Karpas-422 (cell line): ENCODE measurements around the gene SCN3B. TPM values are rescaled to one million over a fixed set of nuclear protein-coding genes. Genes with fewer than 3 reads are reported as not detected.

ENCODE experiments used
- DNase-seq: peaks from one replicate; pipeline ENCODE4 v3.0.0-alpha.2; 2015
- H2AFZ ChIP-seq: fragments of 200-600 bp; sonication (generic); 2 replicates; pipeline ENCODE4 v1.6.1; 2014; ENCODE audit warnings: antibody characterized with exemption, low read length, mixed read lengths
- H3K27ac ChIP-seq: fragments of 200-600 bp; sonication (generic); 2 replicates; pipeline ENCODE4 v1.5.1; 2014; ENCODE audit warnings: mild to moderate bottlenecking, low read length, moderate library complexity
- H3K27me3 ChIP-seq: fragments of 200-600 bp; sonication (generic); 2 replicates; pipeline ENCODE4 v1.6.1; 2014; ENCODE audit warnings: low read length, mixed read lengths
- H3K36me3 ChIP-seq: fragments of 200-600 bp; sonication (generic); 2 replicates; pipeline ENCODE4 v1.6.1; 2014; ENCODE audit warnings: low read length, mixed read lengths; ENCODE audit not compliant: insufficient read depth
- H3K4me1 ChIP-seq: fragments of 200-600 bp; sonication (generic); 2 replicates; pipeline ENCODE4 v1.6.1; 2014; ENCODE audit warnings: mild to moderate bottlenecking, low read length, mixed read lengths
- H3K4me2 ChIP-seq: fragments of 200-600 bp; sonication (generic); 2 replicates; pipeline ENCODE4 v1.6.1; 2014; ENCODE audit warnings: low read length, low read depth, mild to moderate bottlenecking; ENCODE audit not compliant: poor library complexity, severe bottlenecking
- H3K4me3 ChIP-seq: fragments of 200-600 bp; sonication (generic); 2 replicates; pipeline ENCODE4 v1.5.1; 2014; ENCODE audit warnings: mild to moderate bottlenecking, antibody characterized with exemption, low read length, mixed read lengths
- H3K79me2 ChIP-seq: fragments of 200-600 bp; sonication (generic); 2 replicates; pipeline ENCODE4 v1.6.1; 2014; ENCODE audit warnings: mild to moderate bottlenecking, low read length, mixed read lengths
- H3K9ac ChIP-seq: fragments of 200-600 bp; sonication (generic); 2 replicates; pipeline ENCODE4 v1.6.0; 2014; ENCODE audit warnings: low read length
- H3K9me2 ChIP-seq: fragments of 200-600 bp; sonication (generic), shearing (Covaris generic); replicated peaks from 2 replicates; pipeline ENCODE4 v1.6.0; 2014; ENCODE audit warnings: mild to moderate bottlenecking, low read length, moderate library complexity; ENCODE audit not compliant: insufficient read depth
- H3K9me3 ChIP-seq: fragments of 300-700, 200-600 bp; sonication (generic); 2 replicates; pipeline ENCODE4 v1.6.1; 2014; ENCODE audit warnings: low read length, mixed read lengths
- H4K20me1 ChIP-seq: fragments of 200-600 bp; sonication (generic); 2 replicates; pipeline ENCODE4 v1.6.1; 2014; ENCODE audit warnings: mild to moderate bottlenecking, antibody characterized with exemption, low read length, low read depth; ENCODE audit not compliant: insufficient read depth
- total RNA-seq: library from RNA; depleted of rRNA; stranded (reverse); fragments of >200 nt; shearing (Covaris generic); gene quantifications from 2 replicates; pipeline ENCODE4 v1.2.3, GENCODE V29; 2014; ENCODE audit warnings: low replicate concordance; rRNA removed

Gene SCN3B
- total RNA-seq, 1 experiment from 2014 or later: not detected

DNA sequence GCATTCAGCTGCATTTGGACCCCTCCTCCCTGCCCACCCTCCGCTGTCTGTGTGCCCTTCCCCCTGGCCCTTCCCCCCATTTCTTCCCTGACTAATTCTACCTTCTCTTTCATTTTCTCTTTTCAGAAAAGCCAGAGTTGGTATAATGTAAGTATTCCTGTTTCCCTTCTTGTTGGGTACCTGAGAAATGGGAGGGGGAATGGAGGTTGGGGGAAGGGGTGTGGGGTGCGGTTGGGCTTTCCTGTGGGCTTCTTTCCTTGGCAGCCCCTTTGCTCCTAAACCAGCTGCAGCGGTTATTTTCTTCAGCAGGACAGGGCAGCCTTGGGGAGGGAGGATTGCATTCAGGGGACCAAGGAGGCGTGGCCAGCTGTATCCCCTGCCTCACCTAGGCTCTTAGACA, 70.2 kb downstream of the SCN3B start:
- no peak for DNase-seq
- no peaks in the 10 kb centered on the region for H3K27me3 ChIP-seq

DNA sequence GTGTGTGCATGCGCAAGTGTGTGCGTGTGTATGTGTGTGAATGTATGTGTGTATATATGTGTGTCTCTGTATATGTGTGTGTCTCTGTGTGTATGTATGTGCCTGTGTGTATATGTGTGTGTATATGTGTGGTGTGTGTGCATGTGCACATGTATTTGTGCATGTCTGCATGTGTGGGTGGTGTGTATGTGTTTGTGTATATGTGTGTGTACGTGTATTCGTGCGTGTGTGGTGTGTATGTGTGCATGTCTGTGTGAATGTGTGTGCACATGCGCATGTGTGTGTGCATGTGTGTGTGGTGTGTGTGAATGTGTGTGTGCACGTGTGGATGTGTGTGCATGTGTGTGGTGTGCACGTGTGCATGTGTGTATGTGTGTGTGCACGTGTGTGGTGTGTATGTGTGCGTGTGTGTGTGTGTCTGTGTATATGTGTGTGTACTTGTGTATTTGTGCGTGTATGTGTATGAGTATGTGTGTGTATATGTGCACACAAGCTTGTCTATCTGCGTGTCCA, 71.4 kb downstream of the SCN3B start:
- DNase-seq: no peak
- H3K27ac ChIP-seq: no peak overlapping the region
- peaks cover 15% of the 10 kb centered on the region for H3K36me3 ChIP-seq
- H3K9me2 ChIP-seq: no peaks in the 10 kb centered on the region
- no peak overlapping the region for H2AFZ ChIP-seq
- H3K9me3 ChIP-seq: no peaks in the 10 kb centered on the region
- H3K9ac ChIP-seq: no peak overlapping the region
- no peak overlapping the region for H3K4me2 ChIP-seq
- H3K4me1 ChIP-seq: peaks cover 38% of the 10 kb centered on the region
- H4K20me1 ChIP-seq: no peaks in the 10 kb centered on the region
- H3K79me2 ChIP-seq: peaks cover 16% of the 10 kb centered on the region; the same call in 1 of the 2 replicates
- H3K27me3 ChIP-seq: no peaks in the 10 kb centered on the region
- H3K4me3 ChIP-seq: no peak overlapping the region

More for the DNA sequence above, 70.2 kb downstream of the SCN3B start:
- H3K36me3 ChIP-seq: peaks cover 15% of the 10 kb centered on the region
- no peaks in the 10 kb centered on the region for H3K9me2 ChIP-seq
- H2AFZ ChIP-seq: no peak overlapping the region
- H3K4me2 ChIP-seq: no peak overlapping the region
- no peak overlapping the region for H3K27ac ChIP-seq
- no peaks in the 10 kb centered on the region for H3K9me3 ChIP-seq
- H4K20me1 ChIP-seq: no peaks in the 10 kb centered on the region
- H3K9ac ChIP-seq: no peak overlapping the region
- peaks cover 26% of the 10 kb centered on the region for H3K4me1 ChIP-seq
- peaks cover 16% of the 10 kb centered on the region; the same call in 1 of the 2 replicates for H3K79me2 ChIP-seq
- no peak overlapping the region for H3K4me3 ChIP-seq

DNA sequence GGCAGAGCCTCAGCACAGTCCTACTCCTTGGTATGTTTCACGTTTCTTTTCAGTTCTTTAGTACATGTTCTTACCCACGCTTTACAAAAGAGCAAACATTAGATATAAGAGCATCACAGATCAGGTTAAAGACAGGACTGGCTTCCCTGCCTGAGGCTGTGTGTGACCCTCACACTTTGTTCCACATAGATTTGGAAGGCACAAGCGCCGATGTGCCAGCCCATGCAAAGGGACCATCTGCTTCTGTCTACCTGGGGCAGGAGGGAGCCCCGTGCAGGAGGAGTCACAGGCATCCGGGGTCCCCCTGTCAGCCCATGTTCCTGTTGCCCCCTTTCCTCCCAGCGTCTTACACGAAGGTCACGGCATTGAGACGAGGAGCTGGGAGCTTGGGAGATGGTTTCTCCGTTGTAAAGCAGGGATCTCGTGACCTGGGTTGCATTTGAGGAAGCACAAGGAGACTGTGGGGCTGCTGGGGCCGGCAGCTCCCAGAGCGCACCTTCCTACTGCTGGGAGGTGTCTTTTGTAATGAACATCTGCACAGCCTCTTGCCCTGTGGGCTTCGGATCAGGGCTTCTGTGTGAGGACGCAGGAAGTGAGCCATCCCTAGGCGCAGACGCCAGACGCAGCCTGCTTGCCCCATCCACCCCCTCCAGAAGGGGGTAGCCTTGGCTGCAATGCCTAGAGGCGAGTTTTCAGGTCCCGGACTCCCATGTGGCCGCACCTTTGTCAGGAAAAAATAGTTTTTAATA, 72.6 kb downstream of the SCN3B start:
- Histone ChIP-seq H3K4me1 (peaks cover 50% of the 10 kb centered on the region), H2AFZ (no peak overlapping the region), H3K9me2 (no peaks in the 10 kb centered on the region), H3K36me3 (peaks cover 15% of the 10 kb centered on the region), H3K4me2 (no peak overlapping the region), H3K4me3 (no peak overlapping the region), H3K79me2 (peaks cover 22% of the 10 kb centered on the region; the same call in 1 of the 2 replicates), H3K27ac (peak overlapping the region; percentile 55; the same call in 1 of the 2 replicates), H3K27me3 (no peaks in the 10 kb centered on the region), H4K20me1 (no peaks in the 10 kb centered on the region), H3K9ac (no peak overlapping the region), H3K9me3 (no peaks in the 10 kb centered on the region)
- DNase-seq: no peak

DNA sequence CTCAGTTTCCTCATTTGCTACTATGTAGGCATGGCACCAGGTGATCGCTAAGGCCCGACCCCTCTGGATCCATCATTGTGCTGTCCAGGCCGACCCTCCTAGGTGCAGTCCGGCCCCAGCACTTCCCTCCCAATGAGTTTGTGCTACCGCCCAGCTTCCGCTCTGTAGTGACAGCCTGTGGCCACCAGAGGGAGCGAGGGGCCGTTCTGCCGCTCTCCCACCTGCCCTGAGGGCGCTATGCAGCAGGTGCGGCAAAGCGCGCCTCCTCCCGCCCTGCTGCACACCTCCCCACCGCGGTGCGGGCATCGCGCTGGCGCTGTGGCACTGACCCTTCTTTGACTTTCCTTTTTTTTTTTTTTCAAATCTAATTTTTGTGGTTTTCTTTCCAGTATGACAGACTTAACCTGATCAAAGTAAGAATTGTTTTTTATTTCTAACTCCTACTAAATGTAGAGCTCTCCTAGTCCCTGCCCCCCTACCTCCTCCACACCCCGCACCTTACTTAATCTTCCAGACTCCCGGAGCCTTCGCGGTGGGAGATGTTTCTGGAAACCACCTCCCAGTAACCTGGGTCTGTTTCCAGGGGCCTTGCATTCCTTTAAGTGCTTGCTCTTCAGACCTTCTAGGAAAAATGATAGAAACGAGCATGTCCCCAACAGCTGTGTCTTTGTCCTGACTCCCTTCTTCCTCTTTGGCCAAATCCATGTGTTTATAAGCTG, 73.7 kb downstream of the SCN3B start:
- Histone ChIP-seq H3K4me2 (no peak overlapping the region), H3K27ac (peak overlapping the region; percentile 55), H3K4me3 (no peak overlapping the region), H3K79me2 (peaks cover 26% of the 10 kb centered on the region; the same call in 1 of the 2 replicates), H3K36me3 (peaks cover 15% of the 10 kb centered on the region), H3K9me2 (no peaks in the 10 kb centered on the region), H3K9ac (no peak overlapping the region), H3K4me1 (peaks cover 61% of the 10 kb centered on the region), H4K20me1 (no peaks in the 10 kb centered on the region), H3K27me3 (no peaks in the 10 kb centered on the region), H3K9me3 (no peaks in the 10 kb centered on the region), H2AFZ (no peak overlapping the region)
- DNase-seq: peak; percentile 82

DNA sequence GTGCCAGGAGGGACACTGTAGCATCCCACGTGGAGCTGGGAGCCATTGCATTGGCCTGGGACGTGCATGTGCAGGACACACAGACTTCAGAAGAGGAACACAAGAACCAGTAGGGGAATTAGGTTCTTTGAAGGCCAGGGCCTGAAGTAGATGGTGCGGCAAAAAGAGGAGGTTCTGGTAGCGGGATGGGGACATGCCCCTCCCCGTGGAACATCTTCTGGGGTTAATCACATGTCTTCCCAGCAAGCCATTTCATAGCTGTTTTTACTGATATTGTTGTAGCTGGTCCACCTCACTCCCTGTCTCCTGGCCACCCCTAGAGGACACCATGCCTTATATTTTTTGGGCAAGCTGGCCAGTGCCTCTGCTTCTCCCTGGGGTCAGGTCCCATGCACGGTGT, 74.3 kb downstream of the SCN3B start:
- Histone ChIP-seq H3K9me2 (no peaks in the 10 kb centered on the region), H3K4me2 (no peak overlapping the region), H3K9ac (no peak overlapping the region), H3K4me3 (no peak overlapping the region), H3K9me3 (no peaks in the 10 kb centered on the region), H3K27me3 (no peaks in the 10 kb centered on the region), H3K79me2 (peaks cover 29% of the 10 kb centered on the region), H3K4me1 (peaks cover 67% of the 10 kb centered on the region), H3K36me3 (peaks cover 15% of the 10 kb centered on the region), H4K20me1 (no peaks in the 10 kb centered on the region), H2AFZ (no peak overlapping the region), H3K27ac (peak overlapping the region; percentile 99)
- DNase-seq: no peak

DNA sequence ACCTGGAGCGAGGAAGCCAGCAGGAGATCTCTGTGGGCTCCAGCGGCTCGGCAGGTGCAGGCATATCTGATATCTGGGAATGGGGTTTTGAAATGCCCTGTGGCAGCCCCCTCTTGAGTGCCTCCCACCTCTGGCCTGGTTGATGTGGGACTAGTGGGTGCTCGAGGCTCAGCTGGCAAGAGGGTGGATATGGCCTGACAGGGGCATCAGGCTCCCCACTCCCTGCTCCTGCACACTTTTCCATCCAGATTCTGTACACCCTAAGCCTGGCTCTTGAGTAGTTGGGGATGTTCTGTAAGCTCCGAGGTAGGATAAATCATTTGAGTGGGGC, 75.0 kb downstream of the SCN3B start:
- Histone ChIP-seq H2AFZ (no peak overlapping the region), H3K27me3 (no peaks in the 10 kb centered on the region), H3K9me2 (no peaks in the 10 kb centered on the region), H3K4me3 (no peak overlapping the region), H3K4me2 (no peak overlapping the region), H4K20me1 (no peaks in the 10 kb centered on the region), H3K79me2 (peaks cover 35% of the 10 kb centered on the region), H3K4me1 (peaks cover 74% of the 10 kb centered on the region), H3K36me3 (peaks cover 13% of the 10 kb centered on the region), H3K9me3 (no peaks in the 10 kb centered on the region), H3K9ac (no peak overlapping the region), H3K27ac (peak overlapping the region; percentile 99)
- DNase-seq: no peak

Other genes starting within 250 kb of the SCN3B start
- 59.9 and 79.0 TPM in 2 replicates for gene GRAMD1B, start 224.4 kb downstream of the SCN3B start, total RNA-seq
- 4.7 and 8.7 TPM in 2 replicates for gene ZNF202, start 87.0 kb upstream of the SCN3B start, total RNA-seq
- not detected in 2 replicates for gene OR6X1, start 99.9 kb upstream of the SCN3B start, total RNA-seq
- gene OR6M1, start 151.7 kb upstream of the SCN3B start, total RNA-seq: not detected in 2 replicates
- gene TMEM225, start 231.0 kb upstream of the SCN3B start, total RNA-seq: not detected in 2 replicates
- not detected in 2 replicates for gene OR8D4, start 247.5 kb upstream of the SCN3B start, total RNA-seq